Natural killer cell treated with Interleukin-12 subunit alpha and Interleukin-12 subunit beta and Interleukin-15 and Interleukin-18, amount 100 ng/mL, for 72 hours (primary cell): Measurements from ENCODE around the gene RHOD. TPM values are rescaled to one million over a fixed set of nuclear protein-coding genes. Genes with fewer than 3 reads are reported as not detected.

Experiments
- ATAC-seq, 2 donors: fragments of 150-1000 bp; cut with Tn5 transposase in 1 of 2; sonication (Bioruptor Pico), chemical (Tn5 transposase) in 1 of 2; 2 replicates each; pipeline ENCODE4 v1.10.0; 2021
- DNase-seq: peaks from one replicate; pipeline ENCODE4 v3.0.0; 2022; ENCODE audit warnings: low spot score
- H3K27ac Mint-ChIP-seq, 2 donors: 1 replicate in 1 of 2; 2 replicates in 1 of 2; pipeline ENCODE4 v1.8.0; 2022; ENCODE audit warnings: mixed read lengths in 2 of 2, mild to moderate bottlenecking in 1 of 2, moderate library complexity in 1 of 2
- H3K27me3 Mint-ChIP-seq, 2 donors: 1 replicate in 1 of 2; 2 replicates in 1 of 2; pipeline ENCODE4 v1.8.0; 2022; ENCODE audit warnings: mixed read lengths in 2 of 2
- H3K36me3 Mint-ChIP-seq: one replicate; pipeline ENCODE4 v1.8.0; 2022; ENCODE audit warnings: mixed read lengths
- H3K4me1 Mint-ChIP-seq, 2 donors: 1 replicate in 1 of 2; 2 replicates in 1 of 2; pipeline ENCODE4 v1.8.0; 2022; ENCODE audit warnings: low read depth in 2 of 2, mixed read lengths in 2 of 2, mild to moderate bottlenecking in 1 of 2
- H3K4me3 Mint-ChIP-seq: one replicate; pipeline ENCODE4 v1.8.0; 2022; ENCODE audit warnings: mixed read lengths
- H3K9me3 Mint-ChIP-seq: 2 replicates; pipeline ENCODE4 v1.8.0; 2022; ENCODE audit warnings: mixed read lengths
- total RNA-seq, 2 donors: library from RNA; stranded (reverse); gene quantifications; one replicate each; pipeline ENCODE4 v1.2.3, GENCODE V29; 2022

Gene RHOD
- total RNA-seq, 2 donors from 2014 or later: not detected

DNA sequence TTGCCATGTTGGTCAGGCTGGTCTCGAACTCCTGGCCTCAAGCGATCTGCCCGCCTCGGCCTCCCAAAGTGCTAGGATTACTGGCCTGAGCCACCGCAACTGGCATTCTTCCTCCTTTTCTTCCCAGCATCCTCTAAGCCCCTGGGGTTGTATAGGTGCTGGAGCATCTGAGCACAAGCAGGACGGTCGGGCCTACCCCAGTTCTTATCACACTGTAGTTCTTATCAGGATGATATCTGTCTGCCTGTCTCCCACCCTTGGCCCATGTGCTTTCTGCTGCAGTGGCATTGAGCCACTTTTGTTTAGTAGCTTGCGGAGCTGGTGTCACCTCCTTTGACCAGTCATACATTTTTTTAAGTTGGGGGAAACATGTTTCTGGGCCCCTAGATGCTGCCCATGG is 1.9 kb downstream of the RHOD start:
- Mint-ChIP-seq H3K9me3 (no peaks in the 10 kb centered on the region), H3K27me3 (peaks cover 9% of the 10 kb centered on the region in 2 donors), H3K4me1 (no peaks in the 10 kb centered on the region), H3K27ac (no peak overlapping the region), H3K36me3 (no peaks in the 10 kb centered on the region), H3K4me3 (no peak overlapping the region)
- DNase-seq (no peak), ATAC-seq (no peak)

DNA sequence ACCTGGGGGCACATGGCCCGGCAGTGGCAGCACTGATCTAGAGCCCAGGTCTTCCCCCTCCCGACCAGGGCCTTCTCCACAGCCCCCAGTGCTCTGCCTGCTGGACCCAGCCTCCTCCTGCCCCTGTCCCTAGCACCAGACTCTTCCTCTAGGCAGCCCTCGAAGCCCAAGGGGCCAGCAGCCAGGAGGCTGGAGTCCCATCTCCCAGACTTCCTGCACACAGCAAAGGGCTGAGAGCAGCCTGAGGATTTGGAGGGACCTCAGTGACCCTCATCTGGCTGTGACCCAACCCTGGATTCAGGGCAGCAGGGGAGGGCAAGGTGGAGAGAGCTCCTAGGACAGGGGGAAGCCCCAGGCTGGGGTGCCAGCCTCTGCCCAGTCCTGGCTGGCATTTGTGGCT is 3.0 kb downstream of the RHOD start:
- DNase-seq (no peak), ATAC-seq (no peak)
- Mint-ChIP-seq H3K4me3 (no peak overlapping the region), H3K27ac (no peak overlapping the region), H3K4me1 (no peaks in the 10 kb centered on the region), H3K36me3 (no peaks in the 10 kb centered on the region), H3K9me3 (no peaks in the 10 kb centered on the region), H3K27me3 (peaks cover 4 to 9% of the 10 kb centered on the region in 2 donors)

DNA sequence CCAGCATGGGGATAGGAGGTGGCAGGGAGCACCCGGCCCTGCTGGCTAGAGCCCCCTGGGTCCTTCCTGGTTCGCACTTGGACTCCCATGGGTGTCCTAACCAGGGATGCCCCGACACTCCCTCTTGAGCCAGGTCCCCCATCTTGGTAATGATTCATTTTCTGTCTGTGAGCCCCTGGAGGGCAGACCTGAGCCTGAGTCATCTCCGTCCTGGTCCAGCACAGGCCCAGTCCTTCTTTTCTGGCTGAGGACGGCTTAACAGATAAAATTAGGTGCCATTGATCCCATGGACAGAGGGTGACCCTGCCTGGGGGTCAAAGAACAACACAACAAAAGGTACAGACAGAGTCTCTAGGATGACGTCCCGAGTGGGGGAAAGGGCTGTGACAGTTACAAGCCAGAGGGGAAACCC is 3.5 kb downstream of the RHOD start:
- peaks cover 3 to 9% of the 10 kb centered on the region in 2 donors for H3K27me3 Mint-ChIP-seq
- H3K4me3 Mint-ChIP-seq: no peak overlapping the region
- DNase-seq (no peak), ATAC-seq (no peak)
- no peak overlapping the region for H3K27ac Mint-ChIP-seq
- H3K9me3 Mint-ChIP-seq: no peaks in the 10 kb centered on the region
- no peaks in the 10 kb centered on the region for H3K36me3 Mint-ChIP-seq
- no peaks in the 10 kb centered on the region for H3K4me1 Mint-ChIP-seq

DNA sequence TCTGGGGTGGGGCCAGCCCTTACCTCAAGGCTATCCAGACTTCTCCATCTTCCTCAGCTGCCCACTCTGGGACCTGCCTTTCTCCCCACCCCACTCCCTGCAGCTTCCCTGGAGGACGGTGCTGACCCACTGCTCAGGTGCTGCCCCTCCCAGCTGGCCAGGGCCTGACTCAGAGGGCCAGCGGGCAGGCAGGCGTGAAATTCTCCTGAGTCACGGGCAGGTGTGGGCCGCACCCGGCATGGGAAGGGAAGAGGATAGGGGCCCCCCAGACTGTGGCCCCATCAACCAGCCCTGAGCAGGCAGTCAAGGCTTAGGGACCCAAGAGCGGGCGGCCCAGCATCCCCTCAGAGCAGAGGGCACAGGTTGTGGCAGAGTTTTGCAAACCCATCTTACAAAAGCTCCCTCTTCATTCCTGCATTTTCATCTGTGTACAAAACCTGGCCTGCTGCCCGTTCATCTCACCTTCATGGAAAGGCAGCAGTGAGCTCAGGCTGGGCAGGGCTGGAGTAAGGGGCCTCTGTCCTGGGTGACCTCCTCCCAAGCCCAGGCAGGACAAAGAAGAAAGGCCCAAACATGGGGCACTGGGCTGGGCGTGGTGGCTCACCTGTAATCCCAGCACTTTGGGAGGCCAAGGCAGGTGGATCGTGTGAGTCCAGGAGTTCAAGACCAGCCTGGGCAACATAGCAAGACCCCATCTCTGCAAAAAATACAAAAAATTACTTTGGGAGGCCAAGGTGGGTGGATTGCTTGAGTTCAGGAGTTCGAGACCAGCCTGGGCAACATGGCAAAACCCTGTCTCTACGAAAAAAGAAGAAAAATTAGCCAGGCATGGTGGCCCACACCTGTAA is 6.1 kb downstream of the RHOD start:
- no peaks in the 10 kb centered on the region for H3K9me3 Mint-ChIP-seq
- ATAC-seq: peak in 1 of 2 donors; percentile 8
- H3K27me3 Mint-ChIP-seq: no peaks in the 10 kb centered on the region
- no peaks in the 10 kb centered on the region for H3K36me3 Mint-ChIP-seq
- H3K4me1 Mint-ChIP-seq: no peaks in the 10 kb centered on the region
- H3K4me3 Mint-ChIP-seq: no peak overlapping the region
- no peak for DNase-seq
- no peak overlapping the region for H3K27ac Mint-ChIP-seq

DNA sequence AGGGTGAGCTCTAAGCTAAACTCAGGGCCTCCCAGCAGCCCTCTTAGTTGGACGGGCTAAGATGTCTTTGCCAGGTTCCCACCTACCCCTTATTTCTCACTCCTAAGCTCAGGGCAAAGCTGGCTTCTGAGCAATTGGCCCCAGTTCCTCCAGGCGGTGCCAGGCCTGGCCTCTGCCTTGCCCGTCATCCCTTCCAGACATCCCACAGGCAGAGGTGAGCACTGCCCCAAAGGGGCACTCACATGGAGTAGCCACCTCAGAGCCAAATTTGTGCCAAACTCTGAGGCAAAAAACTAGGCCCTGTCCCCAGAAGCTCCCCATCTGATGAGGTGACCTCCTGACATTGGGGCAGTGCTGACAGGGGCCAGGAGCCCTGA is 9.7 kb downstream of the RHOD start:
- ATAC-seq (peak in 1 of 2 donors; percentile 28), DNase-seq (no peak)
- Mint-ChIP-seq H3K27me3 (peaks cover 0 to 4% of the 10 kb centered on the region in 2 donors), H3K4me3 (no peak overlapping the region), H3K9me3 (no peaks in the 10 kb centered on the region), H3K27ac (no peak overlapping the region), H3K4me1 (no peaks in the 10 kb centered on the region), H3K36me3 (no peaks in the 10 kb centered on the region)

DNA sequence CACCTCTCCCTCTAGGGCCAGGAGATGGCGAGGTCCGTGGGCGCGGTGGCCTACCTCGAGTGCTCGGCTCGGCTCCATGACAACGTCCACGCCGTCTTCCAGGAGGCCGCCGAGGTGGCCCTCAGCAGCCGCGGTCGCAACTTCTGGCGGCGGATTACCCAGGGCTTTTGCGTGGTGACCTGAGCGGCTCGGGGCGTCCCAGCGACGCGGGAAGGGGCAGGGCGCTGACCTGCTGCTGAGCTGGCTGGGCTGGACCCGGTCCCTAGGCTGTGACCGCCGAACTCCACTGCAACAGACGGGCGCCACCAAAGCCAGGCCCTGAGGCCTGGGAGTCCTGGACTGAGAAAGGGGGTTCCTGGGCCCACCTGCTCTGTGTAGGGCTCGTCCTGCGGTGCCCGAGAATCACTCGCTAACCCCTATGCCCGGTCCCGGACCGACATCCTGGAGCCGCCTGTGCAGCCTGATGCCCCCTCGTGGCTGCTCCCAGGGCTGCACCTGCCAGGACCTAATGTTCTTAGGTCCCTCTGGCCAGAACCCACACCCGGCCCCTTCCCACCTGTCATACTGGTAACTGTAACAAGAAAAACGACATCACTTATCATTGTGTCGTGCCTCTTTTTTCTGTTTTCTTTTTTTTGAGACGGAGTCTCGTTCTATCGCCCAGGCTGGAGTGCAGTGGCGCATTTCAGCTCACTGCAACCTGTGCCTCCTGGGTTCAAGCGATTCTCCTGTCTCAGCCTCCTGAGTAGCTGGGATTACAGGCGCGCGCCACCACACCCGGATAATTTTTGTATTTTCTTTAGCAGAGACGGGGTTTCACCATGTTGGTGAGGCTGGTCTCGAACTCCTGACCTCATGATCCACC is 15.0 kb downstream of the RHOD start:
- no peak overlapping the region for H3K27ac Mint-ChIP-seq
- no peaks in the 10 kb centered on the region for H3K9me3 Mint-ChIP-seq
- H3K4me3 Mint-ChIP-seq: peak overlapping the region; percentile 49
- DNase-seq (peak; percentile 81), ATAC-seq (peak; percentile 90 to 91)
- no peaks in the 10 kb centered on the region for H3K36me3 Mint-ChIP-seq
- peaks cover 0 to 4% of the 10 kb centered on the region in 2 donors for H3K4me1 Mint-ChIP-seq
- H3K27me3 Mint-ChIP-seq: peaks cover 0 to 4% of the 10 kb centered on the region in 2 donors

DNA sequence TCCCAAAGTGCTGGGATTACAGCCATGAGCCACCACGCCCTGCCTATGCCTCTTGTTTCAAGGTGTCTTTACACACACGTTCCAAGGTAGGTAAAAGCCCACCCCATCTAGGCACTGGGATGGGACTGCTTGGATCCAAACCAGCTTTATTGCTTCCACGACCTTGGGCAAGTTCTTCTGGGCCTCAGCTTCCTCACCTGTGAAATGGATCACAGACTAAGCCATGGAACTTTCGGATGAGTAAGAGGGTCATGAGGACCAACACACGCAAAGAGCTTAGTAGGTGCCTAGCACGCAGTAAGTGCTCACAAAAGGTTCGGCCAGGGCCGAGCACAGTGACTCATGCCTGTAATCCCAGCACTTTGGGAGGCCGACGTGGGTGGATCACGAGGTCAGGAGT is 15.6 kb downstream of the RHOD start:
- Mint-ChIP-seq H3K4me1 (peaks cover 0 to 4% of the 10 kb centered on the region in 2 donors), H3K9me3 (no peaks in the 10 kb centered on the region), H3K27ac (no peak overlapping the region), H3K4me3 (no peak overlapping the region), H3K36me3 (no peaks in the 10 kb centered on the region), H3K27me3 (peaks cover 0 to 4% of the 10 kb centered on the region in 2 donors)
- DNase-seq (no peak), ATAC-seq (no peak)

DNA sequence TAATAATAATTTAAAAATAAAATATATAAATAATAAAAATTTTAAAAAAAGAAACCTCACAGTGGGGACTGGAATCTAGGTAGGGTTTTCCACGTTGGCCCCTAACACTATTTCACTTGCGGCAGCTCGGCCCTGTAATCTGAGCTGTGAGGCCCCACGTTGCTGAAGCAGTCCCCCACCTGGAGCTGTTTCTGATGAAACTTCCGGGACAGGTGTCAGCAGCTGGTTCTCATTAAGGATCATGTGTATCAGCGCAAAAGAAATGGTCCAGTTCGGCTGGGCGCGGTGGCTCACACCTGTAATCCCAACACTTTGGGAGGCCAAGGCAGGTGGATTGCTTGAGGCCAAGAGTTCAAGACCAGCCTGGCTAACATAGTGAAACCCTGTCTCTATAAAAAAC is 17.3 kb downstream of the RHOD start:
- H3K27me3 Mint-ChIP-seq: no peaks in the 10 kb centered on the region

DNA sequence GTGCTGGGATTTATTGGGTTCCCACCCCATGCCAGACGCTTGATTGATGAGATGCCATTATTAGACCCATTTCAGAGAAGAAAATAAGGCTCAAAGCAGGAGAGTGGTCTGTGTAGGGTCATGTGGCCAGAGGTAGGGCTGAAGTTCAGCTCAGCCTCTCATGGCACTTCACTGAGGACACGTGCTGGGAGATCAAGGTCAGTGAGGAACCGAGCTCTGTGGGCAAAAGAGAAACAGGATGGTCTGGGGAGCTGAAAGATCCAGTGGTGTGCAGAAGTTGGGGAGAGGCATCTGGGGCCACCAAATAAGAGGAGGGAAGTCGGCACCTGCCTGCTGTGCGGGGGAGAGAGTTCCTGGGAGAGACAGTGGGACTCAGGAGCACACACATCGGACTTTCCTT is 19.6 kb downstream of the RHOD start:
- H3K4me1 Mint-ChIP-seq: peaks cover 8 to 9% of the 10 kb centered on the region in 2 donors
- no peak overlapping the region for H3K4me3 Mint-ChIP-seq
- no peak overlapping the region for H3K27ac Mint-ChIP-seq
- peaks cover 0 to 3% of the 10 kb centered on the region in 2 donors for H3K27me3 Mint-ChIP-seq
- DNase-seq (no peak), ATAC-seq (no peak)
- H3K9me3 Mint-ChIP-seq: no peaks in the 10 kb centered on the region
- no peaks in the 10 kb centered on the region for H3K36me3 Mint-ChIP-seq

More for the DNA sequence above, 17.3 kb downstream of the RHOD start:
- Mint-ChIP-seq H3K4me1 (peaks cover 2 to 4% of the 10 kb centered on the region in 2 donors), H3K27ac (no peak overlapping the region), H3K4me3 (no peak overlapping the region), H3K9me3 (no peaks in the 10 kb centered on the region), H3K36me3 (no peaks in the 10 kb centered on the region)
- no peak for ATAC-seq
- no peak for DNase-seq

DNA sequence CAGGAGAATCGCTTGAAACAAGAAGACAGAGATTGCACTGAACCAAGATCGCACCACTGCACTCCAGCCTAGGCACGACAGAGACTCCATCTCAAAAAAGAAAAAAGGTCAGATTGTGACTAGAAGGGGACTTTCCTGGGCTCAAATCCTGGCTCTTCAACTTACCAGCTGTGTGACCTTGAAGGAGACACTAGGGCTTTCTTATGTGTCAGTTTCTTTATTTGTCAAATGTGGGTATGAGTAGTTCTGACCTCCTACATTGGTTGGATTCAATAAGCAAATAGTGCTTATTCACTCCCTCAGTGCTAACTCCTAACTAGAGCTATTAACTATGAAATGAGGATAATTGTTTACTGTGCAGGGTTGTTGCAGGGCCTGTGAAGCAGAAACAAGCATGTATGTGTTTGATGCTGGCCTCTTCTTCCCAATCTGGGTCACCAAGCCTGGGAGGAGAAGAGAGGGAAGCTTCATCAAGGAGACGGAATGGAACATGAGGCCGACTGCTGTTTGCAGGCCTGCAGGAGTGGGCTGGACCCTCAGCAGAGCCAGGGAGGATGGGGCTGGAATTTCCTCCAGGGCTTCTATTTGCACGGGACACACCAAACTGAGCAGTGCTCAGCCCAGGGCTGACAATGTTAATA is 22.5 kb downstream of the RHOD start:
- Mint-ChIP-seq H3K36me3 (no peaks in the 10 kb centered on the region), H3K9me3 (no peaks in the 10 kb centered on the region), H3K4me1 (peaks cover 13 to 15% of the 10 kb centered on the region in 2 donors), H3K27me3 (peaks cover 0 to 9% of the 10 kb centered on the region in 2 donors), H3K4me3 (peak overlapping the region; percentile 5), H3K27ac (peak overlapping the region in 1 of 2 donors; percentile 67)
- DNase-seq (no peak), ATAC-seq (peak; percentile 67 to 76)

DNA sequence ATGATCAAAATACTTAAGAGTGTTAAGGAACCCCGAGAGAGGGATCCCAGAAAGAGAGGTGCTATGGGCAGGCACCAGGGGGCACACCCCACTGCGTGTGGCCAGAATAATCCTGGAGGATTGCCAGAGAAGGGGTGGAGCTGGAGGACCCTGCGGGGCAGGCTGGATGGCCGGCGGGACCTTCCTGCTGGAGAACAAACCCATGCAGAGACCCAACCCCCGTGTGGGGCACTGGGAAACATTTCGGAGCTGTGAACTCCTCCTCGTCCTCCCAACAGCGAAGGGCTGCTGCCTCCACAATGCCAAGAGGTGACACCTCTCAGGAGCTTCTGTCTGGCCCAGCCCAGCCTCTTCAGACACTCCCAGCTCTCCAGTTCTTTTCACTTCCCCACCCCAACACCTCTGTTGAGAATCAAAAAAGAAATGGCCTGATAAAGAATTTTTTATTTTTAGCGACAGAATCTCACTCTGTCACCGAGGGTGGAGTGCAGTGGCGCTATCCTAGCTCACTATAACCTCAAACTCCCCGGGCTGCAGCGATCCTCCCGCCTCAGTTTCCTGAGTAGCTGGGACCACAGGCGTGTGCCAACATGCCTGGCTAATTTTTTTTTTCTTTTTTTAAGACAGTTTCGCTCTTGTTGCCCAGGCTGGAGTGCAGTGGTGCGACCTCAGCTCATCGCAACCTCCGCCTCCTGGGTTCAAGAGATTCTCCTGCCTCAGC is 25.6 kb downstream of the RHOD start:
- Mint-ChIP-seq H3K36me3 (no peaks in the 10 kb centered on the region), H3K4me3 (peak overlapping the region; percentile 39), H3K27ac (no peak overlapping the region), H3K9me3 (no peaks in the 10 kb centered on the region), H3K27me3 (peaks cover 0 to 9% of the 10 kb centered on the region in 2 donors), H3K4me1 (peaks cover 13 to 15% of the 10 kb centered on the region in 2 donors)
- ATAC-seq: no peak
- DNase-seq: no peak

DNA sequence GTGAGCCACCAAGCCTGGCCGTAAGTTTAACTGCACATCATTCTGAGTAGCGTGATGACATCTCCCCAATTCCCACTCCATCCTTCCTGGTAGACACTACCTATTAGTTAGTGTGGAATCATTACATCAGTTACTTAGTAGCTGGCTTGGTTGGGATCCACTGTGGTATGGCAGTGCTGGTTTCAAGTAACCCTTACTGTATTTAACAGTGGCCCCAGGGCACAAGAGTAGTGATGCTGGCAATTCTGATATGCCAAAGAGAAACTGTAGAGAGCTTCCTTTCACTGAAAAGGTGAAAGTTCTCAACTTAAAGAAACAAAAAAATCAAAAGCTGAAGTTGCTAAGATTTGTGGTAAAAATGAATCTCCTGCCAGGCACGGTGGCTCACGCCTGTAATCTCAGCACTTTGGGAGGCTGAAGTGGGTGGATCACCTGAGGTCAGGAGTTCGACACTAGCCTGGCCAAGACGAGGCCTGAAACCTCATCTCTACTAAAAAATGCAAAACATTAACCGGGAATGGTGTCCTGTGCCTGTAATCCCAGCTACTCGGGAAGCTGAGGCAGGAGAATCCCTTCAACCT is 27.2 kb downstream of the RHOD start:
- Mint-ChIP-seq H3K36me3 (no peaks in the 10 kb centered on the region), H3K9me3 (no peaks in the 10 kb centered on the region), H3K4me3 (no peak overlapping the region), H3K27ac (no peak overlapping the region), H3K27me3 (peaks cover 0 to 9% of the 10 kb centered on the region in 2 donors), H3K4me1 (peaks cover 13% of the 10 kb centered on the region in 2 donors)
- DNase-seq (no peak), ATAC-seq (no peak)

DNA sequence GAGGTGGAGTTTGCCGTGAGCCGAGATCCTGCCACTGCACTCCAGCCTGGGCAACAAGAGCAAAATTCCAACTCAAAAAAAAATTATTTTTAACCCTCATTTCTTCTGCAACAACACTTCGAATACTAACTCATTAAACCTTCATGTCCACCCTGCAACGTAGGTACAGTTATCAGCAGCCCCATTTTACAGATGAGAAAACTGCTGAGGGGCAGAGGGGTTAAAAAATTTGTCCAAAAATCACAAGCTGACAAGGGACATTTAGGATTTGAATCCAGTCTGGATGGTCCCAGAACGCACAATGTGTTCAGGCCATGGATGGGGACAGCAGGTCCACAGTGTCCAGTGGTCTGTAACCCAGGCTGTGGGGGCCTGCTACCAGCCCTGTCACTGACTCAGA is 29.0 kb downstream of the RHOD start:
- peaks cover 7 to 8% of the 10 kb centered on the region in 2 donors for H3K4me1 Mint-ChIP-seq
- ATAC-seq (no peak), DNase-seq (no peak)
- H3K27ac Mint-ChIP-seq: no peak overlapping the region
- H3K9me3 Mint-ChIP-seq: no peaks in the 10 kb centered on the region
- H3K27me3 Mint-ChIP-seq: peaks cover 0 to 6% of the 10 kb centered on the region in 2 donors
- H3K36me3 Mint-ChIP-seq: no peaks in the 10 kb centered on the region
- no peak overlapping the region for H3K4me3 Mint-ChIP-seq
